Motor neuron (in vitro differentiated cells): ENCODE measurements around the gene USP24. TPM values are rescaled to one million over a fixed set of nuclear protein-coding genes. Genes with fewer than 3 reads are reported as not detected.

Experiments
- ATAC-seq, 8 experiments: fragments of 200-7000 bp; cut with Tn5 transposase; replicated peaks in 6 of 8; 2 replicates each; pipeline ENCODE4 v1.8.0; 2021; ENCODE audit warnings: mild to moderate bottlenecking in 8 of 8, moderate library complexity in 8 of 8
- H3K27ac ChIP-seq, 2 donors: fragments of 250-450 bp; sonication (Bioruptor Pico); 2 replicates each; pipeline ENCODE4 v1.9.0; 2021; ENCODE audit warnings: antibody characterized with exemption in 2 of 2, mild to moderate bottlenecking in 2 of 2, moderate library complexity in 1 of 2
- H3K4me1 ChIP-seq, 2 donors: fragments of 250-450 bp; sonication (Bioruptor Pico); replicated peaks in 1 of 2; 2 replicates each; pipeline ENCODE4 v1.6.1; 2021; ENCODE audit warnings: antibody characterized with exemption in 2 of 2, mild to moderate bottlenecking in 2 of 2, moderate library complexity in 1 of 2
- H3K4me3 ChIP-seq, 5 donors: fragments of 250-450 bp; sonication (Bioruptor Pico); 2 replicates each; pipeline ENCODE4 v1.9.0; 2021; ENCODE audit warnings: antibody characterized with exemption in 5 of 5, mild to moderate bottlenecking in 5 of 5, moderate library complexity in 4 of 5
- WGBS, 10 experiments: fragments of 450-650 bp; shearing (Covaris generic); methylation state at CpG; one replicate each; pipeline ENCODE4 v1.0.0; 2022; 5-methylcytosine and 5-hydroxymethylcytosine counted together
- in situ Hi-C, 9 experiments: fragments of 400-800 bp; cut with MboI; loops; one replicate each; pipeline ENCODE4 v1.15.0; 2021; ENCODE audit warnings: low sequenced_read_pairs in 9 of 9, low pct_unique_long_range_greater_than_20kb in 2 of 9; ENCODE audit not compliant: unreplicated experiment in 9 of 9
- total RNA-seq, 8 experiments: library from RNA; unstranded; fragments of 300-600 nt; gene quantifications; 2 replicates each; pipeline versions ENCODE4 v1.2.3 to v1.2.4, GENCODE V29; 2022

Gene USP24, protein sequence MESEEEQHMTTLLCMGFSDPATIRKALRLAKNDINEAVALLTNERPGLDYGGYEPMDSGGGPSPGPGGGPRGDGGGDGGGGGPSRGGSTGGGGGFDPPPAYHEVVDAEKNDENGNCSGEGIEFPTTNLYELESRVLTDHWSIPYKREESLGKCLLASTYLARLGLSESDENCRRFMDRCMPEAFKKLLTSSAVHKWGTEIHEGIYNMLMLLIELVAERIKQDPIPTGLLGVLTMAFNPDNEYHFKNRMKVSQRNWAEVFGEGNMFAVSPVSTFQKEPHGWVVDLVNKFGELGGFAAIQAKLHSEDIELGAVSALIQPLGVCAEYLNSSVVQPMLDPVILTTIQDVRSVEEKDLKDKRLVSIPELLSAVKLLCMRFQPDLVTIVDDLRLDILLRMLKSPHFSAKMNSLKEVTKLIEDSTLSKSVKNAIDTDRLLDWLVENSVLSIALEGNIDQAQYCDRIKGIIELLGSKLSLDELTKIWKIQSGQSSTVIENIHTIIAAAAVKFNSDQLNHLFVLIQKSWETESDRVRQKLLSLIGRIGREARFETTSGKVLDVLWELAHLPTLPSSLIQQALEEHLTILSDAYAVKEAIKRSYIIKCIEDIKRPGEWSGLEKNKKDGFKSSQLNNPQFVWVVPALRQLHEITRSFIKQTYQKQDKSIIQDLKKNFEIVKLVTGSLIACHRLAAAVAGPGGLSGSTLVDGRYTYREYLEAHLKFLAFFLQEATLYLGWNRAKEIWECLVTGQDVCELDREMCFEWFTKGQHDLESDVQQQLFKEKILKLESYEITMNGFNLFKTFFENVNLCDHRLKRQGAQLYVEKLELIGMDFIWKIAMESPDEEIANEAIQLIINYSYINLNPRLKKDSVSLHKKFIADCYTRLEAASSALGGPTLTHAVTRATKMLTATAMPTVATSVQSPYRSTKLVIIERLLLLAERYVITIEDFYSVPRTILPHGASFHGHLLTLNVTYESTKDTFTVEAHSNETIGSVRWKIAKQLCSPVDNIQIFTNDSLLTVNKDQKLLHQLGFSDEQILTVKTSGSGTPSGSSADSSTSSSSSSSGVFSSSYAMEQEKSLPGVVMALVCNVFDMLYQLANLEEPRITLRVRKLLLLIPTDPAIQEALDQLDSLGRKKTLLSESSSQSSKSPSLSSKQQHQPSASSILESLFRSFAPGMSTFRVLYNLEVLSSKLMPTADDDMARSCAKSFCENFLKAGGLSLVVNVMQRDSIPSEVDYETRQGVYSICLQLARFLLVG (N-terminal part only)
- total RNA-seq = 10 to 100 TPM; 25.4 to 59.2 (median 46.5) TPM

- peak within 1 kb of the TSS; percentile 52 to 93 (median 88) for H3K4me3 ChIP-seq
- H3K27ac ChIP-seq = peak within 1 kb of the TSS; percentile 95 to 99
- in situ Hi-C loops = no loop called here
- WGBS, 10 experiments = 0 to 10% (median 0%) methylated on average over 1 to 22 of the region's 96 CpGs; no CpG with 5 or more reads in 2 of the 10 experiments
- peak; percentile 75 to 86 (median 82) for ATAC-seq
- peaks cover 26 to 32% of the 10 kb centered on the region in 2 donors for H3K4me1 ChIP-seq
These were observed at the start of gene USP24 for GRCh38 chr1:55215194-55216021. TSS of gene USP24 (minus strand) at chr1:55215364. CDS start at chr1:55215113, 251 bp downstream.

GRCh38 chr1:55262822-55263221 is 47.7 kb upstream of the USP24 start:
- in situ Hi-C loops = loop anchor here in 1 of 9 experiments (25.0 kb wide), 1 partner anchor 126 kb away; no protein-coding TSS in a partner anchor

GRCh38 chr1:55259911-55260609 is 44.9 kb upstream of the USP24 start:
- Histone ChIP-seq H3K4me1 (peaks cover 0 to 2% of the 10 kb centered on the region in 2 donors), H3K27ac (no peak overlapping the region), H3K4me3 (no peak overlapping the region)
- in situ Hi-C loops = loop anchor here in 1 of 9 experiments (25.0 kb wide), 1 partner anchor 123 kb away; no protein-coding TSS in a partner anchor
- 62 to 90% (median 79%) methylated on average over 2 to 7 of the region's 7 CpGs; no CpG with 5 or more reads in 1 of the 10 experiments for WGBS, 10 experiments
- no peak for ATAC-seq

More at GRCh38 chr1:55262822-55263221, 47.7 kb upstream of the USP24 start:
- no peak overlapping the region for H3K27ac ChIP-seq
- WGBS, 10 experiments = 0 to 80% (median 45%) methylated on average over 1 of the region's 1 CpG; no CpG with 5 or more reads in 6 of the 10 experiments
- no peak overlapping the region for H3K4me3 ChIP-seq
- no peaks in the 10 kb centered on the region for H3K4me1 ChIP-seq
- ATAC-seq = peak in 3 of 8 experiments; percentile 32 to 100 (median 100)

GRCh38 chr1:55257958-55258357 is 42.8 kb upstream of the USP24 start:
- no peak overlapping the region for H3K27ac ChIP-seq
- WGBS, 10 experiments = 0 to 86% (median 54%) methylated on average over 1 to 3 of the region's 3 CpGs; no CpG with 5 or more reads in 2 of the 10 experiments
- H3K4me1 ChIP-seq = peaks cover 0 to 2% of the 10 kb centered on the region in 2 donors
- in situ Hi-C loops = loop anchor here in 1 of 9 experiments (25.0 kb wide), 1 partner anchor 121 kb away; no protein-coding TSS in a partner anchor
- no peak overlapping the region for H3K4me3 ChIP-seq
- no peak for ATAC-seq

- 68 to 100% (median 91%) methylated on average over 1 to 3 of the region's 3 CpGs for WGBS, 10 experiments
- no peak for ATAC-seq
- in situ Hi-C loops = loop anchor here in 1 of 9 experiments (25.0 kb wide), 1 partner anchor 119 kb away; no protein-coding TSS in a partner anchor
- Histone ChIP-seq H3K4me3 (no peak overlapping the region), H3K4me1 (peaks cover 0 to 2% of the 10 kb centered on the region in 2 donors), H3K27ac (no peak overlapping the region)
These were observed 40.7 kb upstream of the USP24 start for GRCh38 chr1:55255901-55256300.

DNA sequence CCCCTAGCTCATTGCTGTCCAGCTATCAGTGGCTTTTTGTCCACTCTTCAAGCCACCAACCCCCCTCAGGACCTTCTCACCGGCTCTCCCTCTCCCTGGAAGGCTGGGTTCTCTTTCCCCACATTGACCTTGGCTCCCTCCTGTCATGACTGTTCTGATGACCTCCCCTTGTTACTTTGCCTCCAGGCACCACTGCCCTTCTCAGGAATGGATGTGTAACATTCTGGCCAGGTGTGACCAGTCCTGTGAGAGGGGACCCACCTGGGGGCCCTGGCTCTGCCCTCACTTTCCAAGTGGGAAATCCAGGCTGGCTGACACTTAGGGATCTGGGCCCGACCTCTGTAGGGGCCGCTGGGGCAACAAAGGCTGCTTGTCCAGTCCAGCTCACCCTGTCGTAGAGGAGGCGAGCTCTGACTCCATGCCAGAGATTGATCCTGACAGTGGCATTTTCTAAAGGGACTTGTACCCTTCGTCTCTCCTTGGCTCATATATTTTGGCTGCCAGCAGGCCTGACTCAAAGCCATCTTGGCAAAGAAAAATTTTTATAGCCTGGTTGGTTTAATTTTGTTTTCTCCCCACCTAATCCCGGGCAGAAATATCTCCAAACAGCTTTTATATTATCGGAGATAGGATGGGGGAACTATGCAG is 37.9 kb upstream of the USP24 start:
- 44 to 89% (median 72%) methylated on average over 1 to 7 of the region's 8 CpGs for WGBS, 10 experiments
- Histone ChIP-seq H3K4me3 (no peak overlapping the region), H3K27ac (no peak overlapping the region), H3K4me1 (peaks cover 0 to 2% of the 10 kb centered on the region in 2 donors)
- ATAC-seq = no peak
- in situ Hi-C loops = loop anchor here in 1 of 9 experiments (25.0 kb wide), 1 partner anchor 116 kb away; no protein-coding TSS in a partner anchor

DNA sequence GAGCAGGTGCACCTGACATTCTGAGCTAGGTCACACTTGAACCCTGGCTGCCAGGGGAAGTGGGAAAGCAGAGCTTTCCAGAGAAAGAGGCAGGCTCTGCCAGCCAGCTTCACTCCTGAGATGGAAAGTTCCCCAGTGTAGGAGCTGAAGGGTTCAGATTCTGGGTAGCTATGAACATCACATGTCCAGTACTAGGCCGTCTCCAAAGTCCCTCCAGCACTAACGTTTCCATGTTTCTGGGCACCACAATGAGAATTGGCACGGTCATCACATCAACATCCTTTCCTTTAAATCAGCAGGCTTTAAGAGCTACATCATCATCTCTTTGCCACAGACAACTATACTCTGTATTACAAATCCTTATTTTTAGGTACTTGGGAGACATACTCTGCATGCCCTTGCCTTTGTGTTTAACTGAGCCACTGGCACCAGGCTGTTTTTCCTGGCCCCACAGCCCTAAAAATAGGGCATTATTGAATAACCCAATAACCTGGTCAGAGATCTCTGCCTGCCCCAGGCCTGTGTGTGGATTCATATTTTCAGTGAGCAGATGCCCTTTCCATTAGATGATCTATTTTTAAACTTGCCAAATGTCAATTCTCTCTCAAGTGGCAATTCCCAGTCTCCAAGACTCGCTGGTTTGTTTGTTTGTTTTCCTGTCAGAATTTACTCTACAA is 35.4 kb upstream of the USP24 start:
- Histone ChIP-seq H3K4me3 (no peak overlapping the region), H3K4me1 (no peaks in the 10 kb centered on the region), H3K27ac (no peak overlapping the region)
- WGBS, 10 experiments = 60 to 100% (median 87%) methylated on average over 1 to 4 of the region's 4 CpGs; no CpG with 5 or more reads in 1 of the 10 experiments
- in situ Hi-C loops = loop anchor here in 1 of 9 experiments (25.0 kb wide), 1 partner anchor 113 kb away; no protein-coding TSS in a partner anchor
- no peak for ATAC-seq

DNA sequence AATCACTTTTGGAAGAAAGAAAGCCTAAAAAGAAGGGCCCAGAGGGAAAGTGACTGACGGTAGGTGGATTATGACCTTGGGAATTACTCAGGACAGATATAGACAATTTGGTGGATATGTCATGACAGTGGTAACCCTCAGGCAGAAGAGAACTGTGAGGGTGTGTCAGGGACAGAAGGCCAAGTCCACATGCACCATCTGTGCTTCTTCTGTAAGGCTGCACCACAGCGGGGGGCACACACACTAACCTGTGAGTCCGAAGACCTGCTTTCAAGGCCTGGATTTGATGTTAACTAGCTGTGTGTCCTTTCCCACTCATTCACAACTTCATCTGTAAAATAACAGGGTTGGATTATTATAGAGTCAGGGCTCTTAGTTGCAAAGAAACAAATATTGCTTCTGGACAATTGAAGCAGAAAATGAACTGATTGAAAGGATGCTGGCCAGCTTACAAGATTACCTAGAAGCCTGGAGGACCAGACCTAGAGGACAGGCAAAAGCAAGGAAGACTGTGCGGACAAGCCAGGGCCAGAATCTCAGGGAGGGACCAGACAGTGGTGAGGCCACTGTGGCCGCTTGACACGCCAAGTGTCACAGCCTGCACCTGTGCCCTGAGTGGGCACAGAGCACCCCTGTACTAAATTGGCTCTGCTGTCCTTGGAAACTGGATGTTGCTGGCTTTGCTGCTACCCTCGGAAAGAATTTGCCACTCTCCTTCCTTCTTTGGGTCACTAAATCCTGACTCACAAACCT is 34.7 kb upstream of the USP24 start:
- Histone ChIP-seq H3K27ac (no peak overlapping the region), H3K4me3 (no peak overlapping the region), H3K4me1 (no peaks in the 10 kb centered on the region)
- in situ Hi-C loops = loop anchor here in 1 of 9 experiments (25.0 kb wide), 1 partner anchor 113 kb away; no protein-coding TSS in a partner anchor
- ATAC-seq = no peak
- WGBS, 10 experiments = 0 to 100% (median 64%) methylated on average over 1 to 5 of the region's 7 CpGs; no CpG with 5 or more reads in 1 of the 10 experiments

GRCh38 chr1:55246896-55247295 is 31.7 kb upstream of the USP24 start:
- WGBS, 10 experiments = 77 to 92% (median 86%) methylated on average over 2 of the region's 2 CpGs; no CpG with 5 or more reads in 5 of the 10 experiments
- H3K4me1 ChIP-seq = no peaks in the 10 kb centered on the region
- no peak for ATAC-seq
- in situ Hi-C loops = no loop called here
- no peak overlapping the region for H3K4me3 ChIP-seq
- H3K27ac ChIP-seq = no peak overlapping the region

- ATAC-seq = no peak
These were observed 31.2 kb upstream of the USP24 start for GRCh38 chr1:55246331-55246730.

More at GRCh38 chr1:55246331-55246730, 31.2 kb upstream of the USP24 start:
- Histone ChIP-seq H3K4me3 (no peak overlapping the region), H3K4me1 (no peaks in the 10 kb centered on the region), H3K27ac (no peak overlapping the region)
- in situ Hi-C loops = no loop called here
